Measurements from ENCODE around the gene KCNH5.
"Not testable (repeated sequence)": the region's sequence is repeated elsewhere in the genome, so short reads cannot be mapped to it uniquely, and the experiment has no call there.

KCNH5 gene

DNA sequence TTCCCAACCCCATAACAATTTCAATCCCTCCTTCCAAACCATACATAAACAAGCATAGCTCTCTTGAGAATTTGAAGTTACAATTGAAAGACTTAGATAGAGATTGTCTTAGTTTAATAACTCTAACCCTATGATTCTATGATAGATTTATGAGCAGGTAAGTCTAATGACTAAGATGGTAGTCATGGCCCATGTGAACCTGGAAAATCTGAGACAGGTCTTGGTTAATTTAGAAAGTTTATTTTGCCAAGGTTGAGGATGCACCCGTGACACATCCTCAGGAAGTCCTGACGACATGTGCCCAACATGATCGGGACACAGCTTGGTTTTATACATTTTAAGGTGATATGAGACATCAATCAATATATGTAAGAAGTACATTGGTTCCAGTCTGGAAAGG is 248.8 kb downstream of the KCNH5 start:
- Histone ChIP-seq H3K4me1 (ENCODE audit: low read length) (no peaks in the 10 kb centered on the region), H3K79me2 (ENCODE audit: low read length) (no peaks in the 10 kb centered on the region), H3K9me3 (replicated peaks; ENCODE audit: insufficient read depth, low read length) (no peaks in the 10 kb centered on the region), H3K36me3 (replicated peaks; ENCODE audit: insufficient read depth, low read length) (no peaks in the 10 kb centered on the region), H3K27ac (ENCODE audit: low read length) (no peak overlapping the region), H3K9ac (ENCODE audit: low read length) (no peak overlapping the region), H3K4me2 (ENCODE audit: low read depth, low read length) (no peak overlapping the region), H3F3A (ENCODE audit: insufficient read depth, low read length) (no peaks in the 10 kb centered on the region), H2AFZ (ENCODE audit: low read length) (no peak overlapping the region), H3K27me3 (replicated peaks; ENCODE audit: insufficient read depth, low read length) (no peaks in the 10 kb centered on the region), H4K20me1 (ENCODE audit: insufficient read depth, low read length) (no peaks in the 10 kb centered on the region), H3K9me2 (replicated peaks; ENCODE audit: insufficient read depth, low read length) (no peaks in the 10 kb centered on the region), H3K4me3 (ENCODE audit: low read length) (no peak overlapping the region)
- TF ChIP-seq EZH2 (optimal IDR thresholded peaks at IDR 0.05; ENCODE audit: low read depth, low read length) = no peak
- no peak for TF ChIP-seq CTCF (IDR thresholded peaks at IDR 0.05; ENCODE audit: low read length)
- no peak for TF ChIP-seq EZH2phosphoT487 (IDR thresholded peaks at IDR 0.05; ENCODE audit: low read length)
- DNase-seq = no peak

DNA sequence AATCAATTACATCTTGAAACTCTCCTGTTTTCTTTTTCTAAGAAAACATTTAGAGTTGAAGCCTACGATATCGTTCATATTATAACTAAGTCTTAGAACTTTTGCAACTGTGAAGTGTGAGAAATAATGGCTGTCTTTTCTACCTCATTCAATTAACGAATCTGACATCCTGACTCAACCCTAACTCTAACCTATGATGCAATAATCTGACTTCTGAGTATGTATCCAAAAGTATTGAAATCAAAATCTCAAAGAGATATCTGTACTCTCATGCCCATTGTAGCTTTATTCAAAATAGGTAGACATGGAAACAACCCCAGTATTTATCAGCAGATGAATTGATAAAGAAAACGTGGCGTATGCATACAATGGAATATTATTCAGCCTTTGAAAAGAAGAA is 252.7 kb downstream of the KCNH5 start:
- no peaks in the 10 kb centered on the region for H3K27me3 ChIP-seq (replicated peaks; ENCODE audit: insufficient read depth, low read length)
- H3K4me2 ChIP-seq (ENCODE audit: low read depth, low read length) = no peak overlapping the region
- H3K9me3 ChIP-seq (replicated peaks; ENCODE audit: insufficient read depth, low read length) = no peaks in the 10 kb centered on the region
- H3K9me2 ChIP-seq (replicated peaks; ENCODE audit: insufficient read depth, low read length) = no peaks in the 10 kb centered on the region
- no peak for TF ChIP-seq CTCF (IDR thresholded peaks at IDR 0.05; ENCODE audit: low read length)
- no peak for TF ChIP-seq EZH2phosphoT487 (IDR thresholded peaks at IDR 0.05; ENCODE audit: low read length)
- TF ChIP-seq EZH2 (optimal IDR thresholded peaks at IDR 0.05; ENCODE audit: low read depth, low read length) = no peak
- H3F3A ChIP-seq (ENCODE audit: insufficient read depth, low read length) = no peaks in the 10 kb centered on the region
- no peaks in the 10 kb centered on the region for H3K36me3 ChIP-seq (replicated peaks; ENCODE audit: insufficient read depth, low read length)
- H3K27ac ChIP-seq (ENCODE audit: low read length) = no peak overlapping the region
- no peaks in the 10 kb centered on the region for H4K20me1 ChIP-seq (ENCODE audit: insufficient read depth, low read length)
- H3K4me3 ChIP-seq (ENCODE audit: low read length) = no peak overlapping the region
- H2AFZ ChIP-seq (ENCODE audit: low read length) = no peak overlapping the region
- no peaks in the 10 kb centered on the region for H3K79me2 ChIP-seq (ENCODE audit: low read length)
- DNase-seq = no peak
- H3K9ac ChIP-seq (ENCODE audit: low read length) = no peak overlapping the region
- no peaks in the 10 kb centered on the region for H3K4me1 ChIP-seq (ENCODE audit: low read length)

GRCh38 chr14:62781328-62781727 is 263.9 kb downstream of the KCNH5 start:
- not testable (repeated sequence) for H3K9me3 ChIP-seq (replicated peaks; ENCODE audit: insufficient read depth, low read length); DNase-seq; H3K36me3 ChIP-seq (replicated peaks; ENCODE audit: insufficient read depth, low read length); H3K79me2 ChIP-seq (ENCODE audit: low read length); H3F3A ChIP-seq (ENCODE audit: insufficient read depth, low read length); H3K9me2 ChIP-seq (replicated peaks; ENCODE audit: insufficient read depth, low read length); H4K20me1 ChIP-seq (ENCODE audit: insufficient read depth, low read length); H3K4me3 ChIP-seq (ENCODE audit: low read length); H3K27me3 ChIP-seq (replicated peaks; ENCODE audit: insufficient read depth, low read length); H3K4me1 ChIP-seq (ENCODE audit: low read length); H2AFZ ChIP-seq (ENCODE audit: low read length); H3K27ac ChIP-seq (ENCODE audit: low read length); H3K9ac ChIP-seq (ENCODE audit: low read length); H3K4me2 ChIP-seq (ENCODE audit: low read depth, low read length)

DNA sequence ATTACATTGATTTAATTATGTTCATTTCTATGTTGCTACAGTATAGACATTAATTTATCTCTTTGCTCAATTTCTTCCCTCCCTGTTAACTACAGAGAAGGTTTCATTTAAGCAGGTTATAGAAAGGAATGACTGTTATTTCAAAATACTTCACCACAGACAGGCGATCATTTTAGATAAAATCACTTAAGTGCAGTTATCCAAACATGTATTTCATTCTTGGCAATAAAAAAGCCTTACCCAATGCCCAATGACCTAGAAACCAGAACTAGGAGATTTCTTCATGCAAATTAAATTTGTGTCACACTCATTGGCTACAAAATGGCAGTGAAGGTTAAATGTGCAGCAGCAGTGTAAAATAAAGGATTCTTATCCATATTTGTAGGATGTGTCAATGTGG is 266.4 kb downstream of the KCNH5 start:
- DNase-seq = no peak
- H3K79me2 ChIP-seq (ENCODE audit: low read length) = no peaks in the 10 kb centered on the region
- H3K27ac ChIP-seq (ENCODE audit: low read length) = no peak overlapping the region
- no peaks in the 10 kb centered on the region for H4K20me1 ChIP-seq (ENCODE audit: insufficient read depth, low read length)
- TF ChIP-seq CTCF (IDR thresholded peaks at IDR 0.05; ENCODE audit: low read length) (no peak), EZH2 (optimal IDR thresholded peaks at IDR 0.05; ENCODE audit: low read depth, low read length) (no peak), EZH2phosphoT487 (IDR thresholded peaks at IDR 0.05; ENCODE audit: low read length) (no peak)
- no peak overlapping the region for H3K4me2 ChIP-seq (ENCODE audit: low read depth, low read length)
- H3K9me2 ChIP-seq (replicated peaks; ENCODE audit: insufficient read depth, low read length) = no peaks in the 10 kb centered on the region
- H3K4me1 ChIP-seq (ENCODE audit: low read length) = no peaks in the 10 kb centered on the region
- H2AFZ ChIP-seq (ENCODE audit: low read length) = no peak overlapping the region
- no peaks in the 10 kb centered on the region for H3K36me3 ChIP-seq (replicated peaks; ENCODE audit: insufficient read depth, low read length)
- no peaks in the 10 kb centered on the region for H3F3A ChIP-seq (ENCODE audit: insufficient read depth, low read length)
- H3K4me3 ChIP-seq (ENCODE audit: low read length) = no peak overlapping the region
- no peaks in the 10 kb centered on the region for H3K9me3 ChIP-seq (replicated peaks; ENCODE audit: insufficient read depth, low read length)
- no peak overlapping the region for H3K9ac ChIP-seq (ENCODE audit: low read length)
- no peaks in the 10 kb centered on the region for H3K27me3 ChIP-seq (replicated peaks; ENCODE audit: insufficient read depth, low read length)

Data from MM.1S (cell line).